ENCODE results near the gene NCKAP5.

GRCh38 chr2:132788310-132788838 is 779.9 kb downstream of the NCKAP5 start:
- TF ChIP-seq CTCF (IDR thresholded peaks at IDR 0.05 in 8 of 11, conservative IDR thresholded peaks at IDR 0.05 in 3 of 11) (no peak), POLR2A (IDR thresholded peaks at IDR 0.05) (no peak), POLR2AphosphoS5 (IDR thresholded peaks at IDR 0.05) (no peak)

Measured in spleen (tissue), 7 donors.